B cell (primary cell): ENCODE measurements around the gene SCRN3.

Experiments
- EZH2 ChIP-seq: IDR thresholded peaks from 2 replicates; pipeline ENCODE4 v1.6.1; 2012; ENCODE audit warnings: borderline replicate concordance, low read depth, mild to moderate bottlenecking, moderate library complexity, low read length; ENCODE audit not compliant: insufficient read depth, poor library complexity, severe bottlenecking
- TF ChIP-seq, protein P1 (sequence below): fragments of 200-600 bp; IDR thresholded peaks from one replicate; pipeline ENCODE4 v1.8.0; 2022; ENCODE audit warnings: antibody characterized with exemption, mild to moderate bottlenecking

DNA sequence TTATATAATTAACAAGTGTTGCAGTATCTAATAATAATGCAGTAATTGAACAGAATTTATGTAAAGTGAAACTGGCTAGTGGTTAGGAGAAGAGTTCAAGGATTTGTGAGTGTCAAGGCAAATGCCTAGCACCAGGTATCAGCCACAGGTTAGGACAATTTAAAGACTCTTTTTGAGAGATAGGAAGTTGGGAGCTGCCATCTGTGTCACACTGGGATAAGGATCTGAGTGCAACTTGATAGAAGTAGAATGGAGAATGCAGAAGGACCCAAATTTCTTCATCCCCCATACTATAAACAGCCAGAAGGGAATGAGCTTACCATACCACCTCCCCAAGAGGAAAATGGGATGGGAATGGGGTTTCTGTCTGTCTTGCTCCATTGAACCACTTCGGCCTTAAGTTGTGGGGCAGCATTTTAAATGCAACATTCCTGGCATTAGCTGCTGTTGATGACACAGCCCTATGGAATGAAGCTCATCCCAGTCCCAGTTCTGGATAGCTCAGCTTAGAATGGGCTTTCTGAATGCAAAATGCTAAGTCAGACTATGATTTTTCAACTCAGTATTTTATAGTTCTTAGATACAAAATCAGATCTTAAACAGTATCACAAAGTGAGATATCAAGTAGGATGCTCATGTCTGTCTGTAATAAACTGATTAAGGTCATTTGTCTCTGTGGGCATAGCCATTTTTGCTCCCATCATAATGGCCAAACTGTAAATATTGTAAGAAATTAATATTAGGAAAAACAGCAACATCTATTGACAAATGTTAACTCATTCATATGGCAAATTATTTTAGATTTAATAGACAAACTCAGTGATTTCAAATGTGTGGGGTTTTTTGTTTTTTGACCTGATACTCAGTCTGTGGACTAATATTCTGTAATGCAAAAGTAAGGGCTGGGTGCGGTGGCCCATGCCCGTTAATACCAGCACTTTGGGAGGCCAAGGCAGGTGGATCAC is 47.3 kb downstream of the SCRN3 start:
- TF ChIP-seq, protein P1, sequence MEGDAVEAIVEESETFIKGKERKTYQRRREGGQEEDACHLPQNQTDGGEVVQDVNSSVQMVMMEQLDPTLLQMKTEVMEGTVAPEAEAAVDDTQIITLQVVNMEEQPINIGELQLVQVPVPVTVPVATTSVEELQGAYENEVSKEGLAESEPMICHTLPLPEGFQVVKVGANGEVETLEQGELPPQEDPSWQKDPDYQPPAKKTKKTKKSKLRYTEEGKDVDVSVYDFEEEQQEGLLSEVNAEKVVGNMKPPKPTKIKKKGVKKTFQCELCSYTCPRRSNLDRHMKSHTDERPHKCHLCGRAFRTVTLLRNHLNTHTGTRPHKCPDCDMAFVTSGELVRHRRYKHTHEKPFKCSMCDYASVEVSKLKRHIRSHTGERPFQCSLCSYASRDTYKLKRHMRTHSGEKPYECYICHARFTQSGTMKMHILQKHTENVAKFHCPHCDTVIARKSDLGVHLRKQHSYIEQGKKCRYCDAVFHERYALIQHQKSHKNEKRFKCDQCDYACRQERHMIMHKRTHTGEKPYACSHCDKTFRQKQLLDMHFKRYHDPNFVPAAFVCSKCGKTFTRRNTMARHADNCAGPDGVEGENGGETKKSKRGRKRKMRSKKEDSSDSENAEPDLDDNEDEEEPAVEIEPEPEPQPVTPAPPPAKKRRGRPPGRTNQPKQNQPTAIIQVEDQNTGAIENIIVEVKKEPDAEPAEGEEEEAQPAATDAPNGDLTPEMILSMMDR: no peak
- TF ChIP-seq EZH2: no peak
